NB4 (cell line): Measurements from ENCODE around the gene RIOK2.

Source experiments
- POLR2A ChIP-seq: IDR thresholded peaks from 2 replicates; pipeline ENCODE4 v1.6.1; 2011; ENCODE audit warnings: mild to moderate bottlenecking; ENCODE audit not compliant: insufficient read length; ENCODE audit errors: extremely low read depth
- TF ChIP-seq, protein P1 (sequence below): IDR thresholded peaks from one replicate; pipeline ENCODE4 v1.5.1; 2012; ENCODE audit warnings: low read depth, low read length

DNA sequence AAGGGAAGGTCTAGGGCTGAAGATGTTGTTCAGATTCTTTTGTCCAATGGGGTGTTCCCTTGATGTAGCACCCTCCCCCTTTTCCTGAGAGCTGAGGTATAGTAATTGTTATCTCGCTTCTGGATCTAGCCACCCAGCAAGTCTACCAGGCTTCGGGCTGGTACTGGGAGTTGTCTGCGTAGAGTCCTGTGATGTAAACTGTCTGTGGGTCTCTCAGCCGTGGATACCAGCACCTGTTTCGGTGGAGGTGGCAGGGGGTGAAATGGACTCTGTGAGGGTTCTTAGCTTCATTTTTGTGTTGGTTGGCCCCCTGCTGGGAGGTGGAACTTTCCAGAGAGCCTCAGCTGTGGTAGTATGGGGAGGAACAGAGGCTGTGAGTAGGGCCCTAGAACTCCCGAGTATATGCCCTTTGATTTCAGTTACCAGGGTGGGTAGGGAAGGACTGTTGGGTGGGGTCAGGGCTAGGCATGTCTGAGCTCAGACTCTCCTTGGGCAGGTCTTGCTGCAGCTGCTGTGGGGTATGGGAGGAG, 25.2 kb upstream of the RIOK2 start:
- TF ChIP-seq, protein P1, sequence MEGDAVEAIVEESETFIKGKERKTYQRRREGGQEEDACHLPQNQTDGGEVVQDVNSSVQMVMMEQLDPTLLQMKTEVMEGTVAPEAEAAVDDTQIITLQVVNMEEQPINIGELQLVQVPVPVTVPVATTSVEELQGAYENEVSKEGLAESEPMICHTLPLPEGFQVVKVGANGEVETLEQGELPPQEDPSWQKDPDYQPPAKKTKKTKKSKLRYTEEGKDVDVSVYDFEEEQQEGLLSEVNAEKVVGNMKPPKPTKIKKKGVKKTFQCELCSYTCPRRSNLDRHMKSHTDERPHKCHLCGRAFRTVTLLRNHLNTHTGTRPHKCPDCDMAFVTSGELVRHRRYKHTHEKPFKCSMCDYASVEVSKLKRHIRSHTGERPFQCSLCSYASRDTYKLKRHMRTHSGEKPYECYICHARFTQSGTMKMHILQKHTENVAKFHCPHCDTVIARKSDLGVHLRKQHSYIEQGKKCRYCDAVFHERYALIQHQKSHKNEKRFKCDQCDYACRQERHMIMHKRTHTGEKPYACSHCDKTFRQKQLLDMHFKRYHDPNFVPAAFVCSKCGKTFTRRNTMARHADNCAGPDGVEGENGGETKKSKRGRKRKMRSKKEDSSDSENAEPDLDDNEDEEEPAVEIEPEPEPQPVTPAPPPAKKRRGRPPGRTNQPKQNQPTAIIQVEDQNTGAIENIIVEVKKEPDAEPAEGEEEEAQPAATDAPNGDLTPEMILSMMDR: no peak
- no peak for TF ChIP-seq POLR2A
